Measurements from ENCODE around the gene MYBPH.

The MYBPH gene

GRCh38 chr1:203185061-203185461 lies 9.4 kb upstream of the MYBPH start:
- no peak for TF ChIP-seq CTCF (IDR thresholded peaks at IDR 0.05; ENCODE audit: low read depth, low read length)
- no peak overlapping the region for H3K4me3 ChIP-seq (ENCODE audit: low read depth, low read length)

- TF ChIP-seq CTCF (IDR thresholded peaks at IDR 0.05; ENCODE audit: low read depth, low read length): no peak
- H3K4me3 ChIP-seq (ENCODE audit: low read depth, low read length): no peak overlapping the region
These were observed 8.8 kb upstream of the MYBPH start for GRCh38 chr1:203184467-203184866.

DNA sequence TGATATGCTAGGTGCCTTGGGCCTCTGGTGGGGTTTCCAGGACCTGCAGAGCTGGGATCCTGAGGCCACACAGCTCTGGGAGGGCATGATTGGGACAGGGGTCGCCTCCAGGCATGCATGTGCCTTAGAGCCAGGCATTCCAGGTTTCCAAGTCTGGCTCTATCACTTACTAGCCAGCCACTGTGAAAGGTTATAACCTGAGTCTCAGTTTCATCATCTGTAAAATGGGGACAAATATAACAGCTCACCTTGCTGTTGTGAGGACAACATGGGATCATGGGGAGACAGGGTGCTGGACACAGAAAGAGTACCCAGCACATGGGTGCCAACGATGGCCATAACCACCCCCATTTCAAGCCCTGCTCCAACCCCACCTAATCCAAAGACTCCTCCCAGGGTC lies 8.2 kb upstream of the MYBPH start:
- H3K4me3 ChIP-seq (ENCODE audit: low read depth, low read length): no peak overlapping the region
- TF ChIP-seq CTCF (IDR thresholded peaks at IDR 0.05; ENCODE audit: low read depth, low read length): no peak

DNA sequence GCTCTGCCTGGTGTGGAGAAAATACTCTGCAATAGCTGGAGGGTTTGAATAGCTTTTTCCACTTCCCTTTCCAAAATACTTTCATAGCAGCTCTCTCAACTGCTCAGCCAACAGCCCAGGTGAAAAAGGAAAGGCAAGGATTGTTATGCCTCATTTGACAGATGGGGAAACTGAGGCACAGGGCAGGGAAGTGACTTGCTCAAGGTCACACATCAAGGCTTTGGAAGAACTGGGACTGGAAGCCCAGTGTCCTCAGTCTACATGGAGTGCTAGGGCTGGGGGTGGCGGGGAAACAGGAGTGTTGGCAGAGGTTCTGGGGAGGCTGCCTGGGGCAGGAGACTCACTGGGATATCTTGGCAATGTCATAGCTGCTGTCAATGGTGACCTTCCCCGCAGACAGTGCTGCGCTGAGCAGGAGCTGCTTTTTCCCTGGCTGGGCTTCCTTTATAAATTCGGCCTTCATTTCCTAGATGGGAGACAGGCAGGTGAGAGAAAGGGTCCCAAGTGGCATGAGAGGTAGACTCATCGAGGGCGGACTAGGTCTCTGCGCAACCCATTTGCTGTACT lies 6.8 kb upstream of the MYBPH start:
- TF ChIP-seq CTCF (IDR thresholded peaks at IDR 0.05; ENCODE audit: low read depth, low read length): no peak

GRCh38 chr1:203181586-203182386 lies 6.2 kb upstream of the MYBPH start:
- no peak overlapping the region for H3K4me3 ChIP-seq (ENCODE audit: low read depth, low read length)
- no peak for TF ChIP-seq CTCF (IDR thresholded peaks at IDR 0.05; ENCODE audit: low read depth, low read length)

More for the DNA sequence above, 6.8 kb upstream of the MYBPH start:
- H3K4me3 ChIP-seq (ENCODE audit: low read depth, low read length): no peak overlapping the region

- H3K4me3 ChIP-seq (ENCODE audit: low read depth, low read length): no peak overlapping the region
- TF ChIP-seq CTCF (IDR thresholded peaks at IDR 0.05; ENCODE audit: low read depth, low read length): no peak
These were observed 5.1 kb upstream of the MYBPH start for GRCh38 chr1:203180611-203181330.

GRCh38 chr1:203179667-203180005 lies 4.0 kb upstream of the MYBPH start:
- no peak overlapping the region for H3K4me3 ChIP-seq (ENCODE audit: low read depth, low read length)
- TF ChIP-seq CTCF (IDR thresholded peaks at IDR 0.05; ENCODE audit: low read depth, low read length): no peak

All from WI38 (cell line).